OCI-M2 (cell line): ENCODE measurements around the gene TSPAN18.

Source experiments
- DNase-seq: peaks from one replicate; lab custom pipeline; 2025; ENCODE audit not compliant: unreplicated experiment; lab: John Stamatoyannopoulos, UW

TSPAN18 gene

DNA sequence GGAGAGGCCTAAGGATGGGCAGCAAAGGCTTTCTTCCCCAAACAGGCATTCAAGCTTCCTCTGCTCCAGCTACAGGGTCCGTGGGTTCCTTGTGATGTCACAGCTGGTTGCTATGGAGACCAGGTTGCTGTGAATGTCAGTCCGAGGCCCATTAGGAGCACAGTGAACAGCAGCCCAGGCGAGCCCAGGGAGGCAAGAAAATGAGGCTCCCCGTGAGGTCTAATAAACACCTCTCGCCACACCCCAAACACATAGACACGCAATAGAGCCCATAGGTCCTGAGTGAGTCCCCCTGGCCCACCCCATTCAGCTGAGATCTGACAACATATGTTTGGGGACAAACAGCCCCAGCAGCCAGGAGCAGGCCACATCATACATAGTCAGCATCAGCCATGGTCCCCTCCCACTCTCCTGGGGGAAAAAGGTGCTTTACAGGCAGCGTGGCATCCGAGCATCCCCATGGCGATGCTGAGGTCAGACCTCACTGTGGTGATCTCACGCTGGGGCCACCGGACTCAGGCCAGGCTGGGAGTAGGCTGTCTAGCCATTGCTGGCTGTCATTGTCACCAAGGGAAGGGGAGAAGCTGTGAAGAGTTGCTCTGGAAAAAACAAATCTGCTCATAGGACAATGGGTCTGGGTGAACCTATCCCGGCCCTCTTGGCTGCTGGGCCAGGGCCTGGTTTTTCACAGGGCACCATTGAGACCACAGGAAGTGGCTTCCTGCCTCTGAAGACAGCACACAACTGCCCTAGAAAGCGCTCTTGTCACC lies 247.1 kb downstream of the TSPAN18 start:
- DNase-seq = no peak

DNA sequence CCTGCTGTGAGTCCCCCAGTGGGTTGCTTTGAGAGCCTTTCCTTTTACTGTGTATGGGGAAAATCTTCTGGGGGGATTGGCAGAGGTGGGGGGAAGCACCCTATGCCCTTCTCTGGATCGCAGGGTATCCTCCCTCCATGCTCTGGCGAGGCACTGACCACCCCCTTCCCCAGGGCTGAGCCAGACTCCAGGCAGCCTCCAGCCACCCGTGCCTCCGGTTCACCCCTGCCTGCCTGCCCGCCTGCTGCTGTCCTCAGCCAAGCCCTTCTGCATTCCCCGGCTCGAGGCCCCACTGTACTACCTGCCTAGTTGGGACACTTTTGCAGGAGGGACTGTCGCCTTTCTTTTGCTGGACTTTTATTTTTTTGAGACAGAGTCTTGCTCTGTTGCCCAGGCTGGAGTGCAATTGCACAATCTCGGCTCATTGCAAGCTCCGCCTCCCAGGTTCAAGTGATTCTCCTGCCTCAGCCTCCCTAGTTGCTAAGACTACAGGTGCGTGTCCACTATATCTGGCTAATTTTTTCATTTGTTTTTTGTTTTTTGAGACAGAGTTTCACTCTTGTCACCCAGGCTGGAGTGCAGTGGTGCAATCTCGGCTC lies 247.7 kb downstream of the TSPAN18 start:
- DNase-seq = no peak

DNA sequence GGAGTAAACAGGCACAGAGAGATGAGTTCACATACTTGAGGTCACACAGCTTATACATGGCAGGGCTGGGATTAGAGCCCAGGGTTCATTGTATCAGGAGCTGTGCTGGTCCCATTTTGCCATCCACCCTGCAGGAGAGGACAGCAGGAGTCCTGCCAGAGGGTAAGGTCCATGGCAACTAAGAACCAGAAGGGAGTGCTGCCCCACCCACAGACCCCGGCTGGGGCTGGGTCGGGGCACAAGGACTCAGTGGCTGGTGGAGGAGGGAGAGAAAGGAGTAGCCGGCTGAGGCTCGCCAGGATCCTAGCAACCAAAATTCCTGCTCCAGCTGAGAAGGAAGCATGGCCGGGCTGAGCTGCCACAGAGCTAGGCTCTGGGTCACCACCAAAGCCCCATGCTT lies 249.8 kb downstream of the TSPAN18 start:
- DNase-seq = no peak

DNA sequence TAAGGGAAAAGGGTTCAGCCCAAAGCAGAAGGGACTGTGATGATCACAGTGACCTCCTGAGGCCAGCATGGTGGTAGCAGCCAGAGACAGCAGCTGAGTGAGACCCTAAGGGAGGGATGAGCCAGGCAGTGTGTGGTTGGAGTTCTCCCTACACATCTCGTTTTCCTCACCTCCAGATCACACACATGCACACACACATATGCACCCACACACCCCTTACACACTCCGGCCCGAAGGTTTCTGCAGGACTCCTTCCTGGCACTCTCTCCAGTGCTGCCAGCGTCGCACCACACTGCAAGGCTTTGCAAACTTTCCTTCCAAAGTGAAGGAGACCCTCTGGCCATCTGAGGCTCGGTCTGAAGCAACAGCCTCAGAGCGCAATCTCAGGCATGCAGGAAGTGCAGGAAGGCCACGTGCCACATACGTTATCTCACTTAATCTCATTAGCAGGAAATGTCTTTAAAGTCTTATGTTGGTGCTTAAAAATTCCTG lies 250.8 kb downstream of the TSPAN18 start:
- no peak for DNase-seq

DNA sequence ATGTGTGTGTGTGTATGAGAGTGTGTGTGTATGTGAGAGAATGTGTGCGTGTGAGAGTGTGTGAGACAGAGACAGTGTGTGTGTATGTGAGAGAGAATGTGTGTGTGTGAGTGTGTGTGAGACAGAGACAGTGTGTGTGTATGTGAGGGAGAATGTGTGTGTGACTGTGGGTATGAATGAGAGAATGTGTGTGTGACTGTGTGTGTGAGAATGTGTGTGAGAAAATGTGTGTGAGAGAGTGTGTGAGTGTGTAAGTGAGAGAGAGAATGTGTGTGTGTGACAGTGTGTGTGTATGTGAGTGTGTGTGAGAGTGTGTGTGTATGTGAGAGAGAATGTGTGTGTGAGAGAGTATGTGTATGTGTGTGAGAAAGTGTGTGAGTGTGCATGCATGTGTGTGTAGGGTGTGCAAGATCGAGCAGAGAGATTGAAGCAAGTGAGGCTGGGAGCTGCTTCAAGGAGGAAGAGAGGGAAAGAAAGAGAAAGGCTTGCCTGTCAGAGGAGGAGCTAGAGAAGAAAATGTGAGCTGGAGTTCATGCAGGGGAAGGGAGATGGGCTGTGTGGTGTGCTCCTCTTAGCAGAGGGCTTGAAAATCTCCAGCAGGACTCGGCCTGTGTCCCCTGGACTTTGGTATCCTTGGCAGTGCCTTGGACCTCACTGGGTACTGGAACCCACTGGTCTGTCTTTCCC lies 251.7 kb downstream of the TSPAN18 start:
- no peak for DNase-seq

DNA sequence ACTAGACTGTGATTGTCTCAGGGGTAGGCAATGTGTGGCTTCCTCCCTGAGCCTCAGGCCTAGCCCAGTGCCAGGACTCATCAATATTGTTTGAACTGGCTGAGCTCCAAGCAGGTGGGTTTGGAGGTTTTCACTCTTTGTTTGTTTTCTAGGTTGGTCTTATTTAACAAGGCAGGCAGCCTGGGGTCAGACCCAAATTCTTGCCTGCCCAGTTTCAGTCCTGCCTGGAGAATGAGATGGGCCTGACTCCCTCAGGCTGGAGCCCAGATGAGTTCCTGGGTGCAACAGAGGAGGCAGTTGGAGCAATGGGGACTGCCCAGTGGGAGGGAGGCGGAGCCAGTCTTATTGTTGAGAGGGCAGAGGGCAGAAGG lies 252.2 kb downstream of the TSPAN18 start:
- DNase-seq = no peak

DNA sequence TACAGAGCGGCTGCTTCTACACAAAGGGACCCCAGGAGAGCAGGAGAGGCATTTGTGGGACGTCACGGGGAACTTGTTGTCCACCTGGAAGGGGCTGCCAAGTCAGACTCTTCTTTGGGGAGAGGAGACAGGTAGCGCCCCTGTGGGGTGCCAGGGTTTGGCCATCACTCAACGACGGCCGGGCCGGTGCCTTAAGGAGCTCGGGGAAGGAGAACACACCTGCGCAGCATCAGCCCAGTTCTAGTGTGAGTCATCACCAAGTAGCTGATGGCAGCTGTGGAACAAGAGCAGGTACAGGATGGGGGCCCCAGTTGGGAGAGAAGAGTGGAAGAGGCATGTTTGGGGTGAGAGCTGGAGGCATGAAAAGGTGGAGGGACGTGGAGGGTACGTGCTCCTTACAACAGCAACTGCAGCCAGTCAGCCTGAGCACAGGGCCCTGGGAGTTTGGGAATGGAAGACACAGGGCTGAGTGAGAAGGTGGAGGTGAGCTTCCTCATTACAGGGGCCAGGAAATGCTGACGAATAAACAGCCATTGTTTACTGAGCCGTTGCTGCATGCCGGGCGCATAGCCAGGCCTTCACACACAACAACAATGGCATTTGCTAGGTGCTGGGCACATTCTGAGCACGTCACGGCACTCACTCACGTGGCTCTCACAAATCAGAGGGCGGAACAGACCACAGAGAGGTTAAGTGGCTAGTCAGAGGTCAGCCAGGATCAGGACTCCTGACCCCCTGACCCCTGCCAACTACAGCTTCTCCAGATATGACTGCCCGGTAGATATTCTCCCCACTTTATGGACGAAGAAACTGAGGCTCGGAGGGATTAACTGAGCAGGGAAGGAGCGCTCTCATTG lies 253.0 kb downstream of the TSPAN18 start:
- no peak for DNase-seq

DNA sequence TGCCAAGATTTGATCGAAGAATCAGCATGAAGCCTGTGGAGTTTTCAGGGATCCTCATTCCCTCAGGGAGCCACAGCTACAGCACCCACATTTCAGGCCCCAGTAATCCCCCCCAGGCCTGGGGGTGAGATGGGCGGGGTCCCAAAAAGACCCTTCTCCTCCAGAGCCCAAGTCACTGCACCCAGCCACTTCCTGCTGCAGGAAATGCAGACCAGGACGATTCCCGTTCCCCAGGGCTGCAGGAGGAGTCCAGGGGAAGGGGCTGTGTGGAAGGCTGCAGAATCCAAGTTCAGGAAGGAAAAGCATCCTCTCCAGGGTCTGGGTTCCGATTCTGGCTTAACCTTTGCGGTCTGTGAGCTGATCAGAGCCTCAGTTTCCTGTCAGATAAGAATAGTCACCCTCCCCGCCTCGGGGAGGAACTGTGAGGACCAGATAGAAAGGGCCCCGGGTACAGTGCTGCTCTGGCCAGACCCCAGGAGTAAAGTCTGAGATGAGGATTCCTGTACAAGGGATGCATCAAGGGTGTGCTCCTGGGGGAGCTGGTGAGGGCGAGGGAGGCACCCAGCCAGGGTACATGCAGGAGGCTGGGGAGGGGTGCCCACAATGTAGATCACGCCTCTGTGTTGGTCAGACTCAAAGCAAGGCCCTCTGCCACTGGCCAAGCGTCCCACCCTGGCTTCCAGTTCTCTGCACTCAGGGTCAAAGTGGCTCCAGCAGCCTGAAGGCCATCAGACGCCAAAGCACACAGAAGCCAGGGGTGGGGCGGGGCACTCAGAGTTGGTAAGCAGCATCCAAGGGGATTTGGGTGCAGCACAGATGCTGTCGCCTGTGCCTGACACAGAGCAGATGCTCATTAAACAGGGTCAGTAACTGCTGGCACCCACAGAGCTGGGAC lies 254.0 kb downstream of the TSPAN18 start:
- DNase-seq = no peak
